Peyer's patch (tissue), 4 donors: ENCODE results near the gene OGT.
"Not testable (repeated sequence)": the region's sequence is repeated elsewhere in the genome, so short reads cannot be mapped to it uniquely, and the experiment has no call there.

ENCODE experiments used
- POLR2A ChIP-seq, 2 donors: fragments of 450-650 bp; IDR thresholded peaks; one replicate each; pipeline ENCODE4 v1.5.1; 2017; ENCODE audit warnings: antibody characterized with exemption in 2 of 2, mild to moderate bottlenecking in 2 of 2, moderate library complexity in 2 of 2
- TF ChIP-seq, protein P1 (sequence below), 6 experiments: fragments of 450-650 bp in 4 of 6; fragments of 200-600 bp in 2 of 6; sonication (generic) in 1 of 6; IDR thresholded peaks; one replicate each; pipeline ENCODE4 v1.5.1; 2017 to 2019; ENCODE audit warnings: antibody characterized with exemption in 6 of 6, mild to moderate bottlenecking in 3 of 6, moderate library complexity in 1 of 6

DNA sequence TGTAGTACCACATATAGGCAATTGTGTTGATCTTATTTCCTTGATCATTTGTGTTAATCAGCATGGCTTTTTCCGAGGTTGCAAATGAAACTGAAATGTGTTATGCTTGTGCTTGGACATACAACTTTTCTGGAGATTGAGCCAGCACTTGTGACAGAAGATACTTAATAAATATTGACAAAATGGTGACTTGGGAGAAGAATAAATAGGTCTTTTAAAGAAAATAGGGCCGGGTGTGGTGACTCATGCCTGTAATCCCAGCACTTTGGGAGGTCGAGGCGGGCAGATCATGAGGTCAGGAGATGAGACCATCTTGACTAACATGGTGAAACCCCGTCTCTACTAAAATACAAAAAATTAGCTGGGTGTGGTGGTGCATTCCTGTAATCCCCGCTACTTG lies 26.9 kb downstream of the OGT start:
- TF ChIP-seq, protein P1, sequence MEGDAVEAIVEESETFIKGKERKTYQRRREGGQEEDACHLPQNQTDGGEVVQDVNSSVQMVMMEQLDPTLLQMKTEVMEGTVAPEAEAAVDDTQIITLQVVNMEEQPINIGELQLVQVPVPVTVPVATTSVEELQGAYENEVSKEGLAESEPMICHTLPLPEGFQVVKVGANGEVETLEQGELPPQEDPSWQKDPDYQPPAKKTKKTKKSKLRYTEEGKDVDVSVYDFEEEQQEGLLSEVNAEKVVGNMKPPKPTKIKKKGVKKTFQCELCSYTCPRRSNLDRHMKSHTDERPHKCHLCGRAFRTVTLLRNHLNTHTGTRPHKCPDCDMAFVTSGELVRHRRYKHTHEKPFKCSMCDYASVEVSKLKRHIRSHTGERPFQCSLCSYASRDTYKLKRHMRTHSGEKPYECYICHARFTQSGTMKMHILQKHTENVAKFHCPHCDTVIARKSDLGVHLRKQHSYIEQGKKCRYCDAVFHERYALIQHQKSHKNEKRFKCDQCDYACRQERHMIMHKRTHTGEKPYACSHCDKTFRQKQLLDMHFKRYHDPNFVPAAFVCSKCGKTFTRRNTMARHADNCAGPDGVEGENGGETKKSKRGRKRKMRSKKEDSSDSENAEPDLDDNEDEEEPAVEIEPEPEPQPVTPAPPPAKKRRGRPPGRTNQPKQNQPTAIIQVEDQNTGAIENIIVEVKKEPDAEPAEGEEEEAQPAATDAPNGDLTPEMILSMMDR (IDR thresholded peaks at IDR 0.05) = not testable (repeated sequence)
- not testable (repeated sequence) for TF ChIP-seq POLR2A (IDR thresholded peaks at IDR 0.05)
